IPS-NIHi7 (cell line): ENCODE results near the gene ATP5F1C.
"Not testable (repeated sequence)": the region's sequence is repeated elsewhere in the genome, so short reads cannot be mapped to it uniquely, and the experiment has no call there.

Experiments
- DNase-seq: peaks from one replicate; pipeline ENCODE4 v3.0.0; 2012; ENCODE audit warnings: mixed read lengths; ENCODE audit errors: extremely low spot score

The ATP5F1C gene

DNA sequence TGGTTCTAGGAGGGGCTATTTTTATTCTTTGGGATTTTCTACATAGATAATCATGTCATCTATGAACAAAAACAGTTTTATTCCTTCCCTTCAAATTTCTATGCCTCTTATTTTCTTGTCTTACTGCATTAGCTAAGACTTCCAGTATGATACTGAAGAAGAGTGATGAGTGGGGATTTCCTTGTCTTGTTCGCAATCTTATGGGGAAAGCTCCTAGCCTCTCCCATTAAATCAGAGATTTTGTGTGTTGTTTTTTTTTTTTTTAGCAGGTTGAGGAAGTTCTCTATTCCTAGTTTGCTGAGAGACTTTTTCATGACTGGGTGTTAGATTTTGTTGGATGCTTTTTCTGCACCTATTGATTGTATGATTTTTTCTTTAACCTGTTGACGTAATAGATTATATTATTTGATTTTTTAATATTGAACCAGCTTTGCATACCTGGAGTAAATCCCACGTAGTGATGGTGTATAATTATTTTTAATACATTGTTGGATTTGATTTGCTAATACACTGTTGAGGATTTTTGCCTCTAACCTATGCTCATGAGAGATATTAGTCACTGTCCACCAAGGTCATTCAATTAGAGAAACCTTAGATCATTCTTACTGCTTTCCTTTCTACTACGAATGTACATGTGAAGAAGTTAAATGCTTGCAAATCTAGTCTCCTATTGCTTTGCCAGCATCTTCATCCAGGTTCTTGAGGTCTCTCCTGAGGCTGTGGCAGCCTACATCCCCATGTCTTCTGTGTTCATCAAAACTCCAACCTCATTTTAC is 6.5 kb downstream of the ATP5F1C start:
- DNase-seq, result no peak

DNA sequence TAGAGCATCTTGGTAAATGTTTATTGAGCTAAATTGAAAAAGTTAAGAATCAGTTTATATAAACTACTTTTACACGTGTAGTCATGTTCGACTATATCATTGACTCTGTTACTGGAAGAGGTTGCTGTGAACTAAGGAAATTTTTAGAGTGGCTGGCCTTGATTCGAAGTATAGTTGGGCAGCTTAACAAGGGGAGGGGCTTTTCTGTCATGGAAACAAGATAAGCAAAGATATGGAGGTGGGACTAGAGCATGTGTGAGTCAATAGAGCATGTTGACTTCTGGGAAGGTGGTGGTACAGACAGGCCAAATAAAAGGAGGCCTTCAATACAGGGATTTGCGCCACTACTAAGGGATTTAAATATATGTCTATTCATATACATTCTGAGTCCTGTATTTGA is 7.6 kb downstream of the ATP5F1C start:
- no peak for DNase-seq

DNA sequence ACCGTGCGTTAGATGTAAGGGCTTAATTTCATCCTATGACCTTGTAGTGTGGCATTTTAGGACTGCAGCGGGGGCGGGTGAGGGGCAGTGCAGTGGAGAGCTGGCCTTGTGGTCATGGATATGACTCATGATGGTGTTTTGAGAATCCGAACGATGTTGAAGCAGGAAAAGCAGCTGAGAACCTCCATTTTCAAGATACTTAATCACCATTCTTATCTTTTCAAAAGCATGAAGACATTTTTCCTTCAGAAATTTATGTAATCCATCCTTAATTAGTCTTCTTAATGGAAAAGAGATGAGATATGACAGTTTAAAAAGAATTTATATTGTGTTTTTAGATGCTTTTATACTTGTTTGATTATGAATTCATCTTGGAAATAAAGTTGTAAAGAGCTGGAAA is 9.6 kb downstream of the ATP5F1C start:
- DNase-seq, result no peak

DNA sequence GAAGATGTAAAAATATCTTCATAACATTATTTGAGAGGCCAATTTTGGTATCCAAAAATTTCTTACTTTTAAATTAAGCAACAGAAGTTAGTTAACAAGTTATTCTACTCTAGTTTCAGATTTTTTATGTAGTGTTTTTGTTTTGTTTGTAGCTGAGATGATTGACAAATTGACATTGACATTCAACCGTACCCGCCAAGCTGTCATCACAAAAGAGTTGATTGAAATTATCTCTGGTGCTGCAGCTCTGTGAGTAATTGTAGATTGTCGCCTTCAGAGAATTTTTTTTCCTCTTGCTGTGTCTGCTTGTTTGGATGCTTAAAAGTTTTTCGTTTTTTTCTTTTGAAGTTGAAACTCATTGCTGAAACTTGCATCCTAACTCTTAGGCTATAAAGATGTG is 14.6 kb downstream of the ATP5F1C start:
- no peak for DNase-seq

DNA sequence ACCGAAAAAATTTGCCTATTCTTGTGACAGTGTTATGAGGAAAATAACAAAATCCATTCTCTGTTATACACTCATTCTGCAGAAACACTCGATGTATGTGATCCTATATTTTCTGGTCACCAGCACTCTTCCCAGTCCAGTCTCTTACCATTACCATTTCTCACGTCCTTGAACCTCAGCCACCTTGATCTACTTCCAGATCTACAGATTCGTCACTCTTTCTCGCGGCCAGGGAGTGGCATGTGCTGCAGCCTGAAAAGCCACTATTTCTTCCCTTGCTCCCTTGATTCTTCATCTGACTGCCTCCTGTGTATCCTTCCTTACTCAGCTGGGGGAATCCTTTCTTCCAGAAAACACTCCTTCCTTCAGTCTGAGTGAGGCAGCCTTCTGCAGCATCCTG is 16.2 kb downstream of the ATP5F1C start:
- no peak for DNase-seq

DNA sequence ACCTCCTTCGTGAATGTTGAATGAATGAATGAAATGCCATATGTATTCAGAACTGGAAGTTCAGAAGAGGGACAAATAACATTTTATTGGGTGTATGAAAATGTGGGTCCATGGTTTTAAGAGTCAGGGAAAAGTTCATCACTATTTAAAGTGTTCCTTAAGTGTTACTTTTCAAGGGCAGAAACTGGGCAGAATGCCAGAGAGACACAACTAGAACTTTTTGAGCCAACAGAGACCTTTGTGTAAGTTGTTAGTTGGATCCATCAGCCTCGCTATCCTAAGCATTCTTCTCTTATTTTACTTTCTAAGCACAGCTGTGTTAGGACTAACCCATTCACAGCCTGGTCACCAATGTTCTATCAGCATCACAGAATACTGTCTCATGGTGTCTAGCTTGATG is 16.8 kb downstream of the ATP5F1C start:
- no peak for DNase-seq

DNA sequence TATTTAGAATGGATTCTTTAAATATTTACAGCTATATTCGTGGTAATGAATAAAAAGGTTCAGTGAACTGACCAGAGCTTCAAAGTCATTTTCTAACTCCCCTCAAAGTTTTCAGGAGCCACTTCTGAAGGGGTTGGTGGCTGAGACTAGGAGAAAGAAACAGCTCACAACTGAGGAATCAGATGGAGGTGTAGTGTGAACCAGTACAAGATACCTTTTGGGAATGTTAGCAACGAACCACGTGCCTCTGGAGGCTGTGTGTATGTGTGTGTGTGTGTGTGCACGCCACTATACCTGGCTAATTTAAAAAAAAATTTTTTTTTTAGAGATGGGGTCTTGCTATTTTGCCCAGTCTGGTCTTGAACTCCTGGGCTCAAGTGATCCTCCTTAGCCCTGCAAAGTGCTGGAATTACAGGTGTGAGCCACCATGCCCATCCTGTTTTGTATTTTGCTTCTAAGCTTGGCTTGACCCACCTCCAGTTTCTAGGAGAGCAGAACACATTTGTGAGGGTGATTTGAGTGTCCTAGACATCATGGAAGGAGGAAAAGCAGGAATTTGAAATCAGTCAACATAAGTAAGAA is 20.8 kb downstream of the ATP5F1C start:
- DNase-seq, result no peak

DNA sequence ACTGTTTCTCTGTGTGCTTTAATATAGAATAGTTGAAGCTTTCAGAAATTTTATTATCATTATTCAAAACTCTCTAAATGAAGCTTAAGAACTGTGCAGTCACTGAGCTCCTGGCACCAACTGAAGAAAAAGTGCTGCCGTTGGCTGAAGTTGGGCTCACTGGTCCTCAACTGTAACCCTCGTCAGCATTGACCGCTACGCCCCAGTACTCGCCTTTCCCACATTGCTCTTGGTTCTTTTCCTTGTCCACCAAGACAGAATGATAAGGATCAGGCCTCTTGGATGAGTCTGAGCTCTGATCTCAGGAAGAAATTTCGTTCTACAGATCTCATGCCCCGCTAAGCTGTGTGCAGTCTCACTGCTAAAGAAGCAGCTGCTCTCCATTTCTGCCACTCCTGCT is 22.5 kb downstream of the ATP5F1C start:
- no peak for DNase-seq

DNA sequence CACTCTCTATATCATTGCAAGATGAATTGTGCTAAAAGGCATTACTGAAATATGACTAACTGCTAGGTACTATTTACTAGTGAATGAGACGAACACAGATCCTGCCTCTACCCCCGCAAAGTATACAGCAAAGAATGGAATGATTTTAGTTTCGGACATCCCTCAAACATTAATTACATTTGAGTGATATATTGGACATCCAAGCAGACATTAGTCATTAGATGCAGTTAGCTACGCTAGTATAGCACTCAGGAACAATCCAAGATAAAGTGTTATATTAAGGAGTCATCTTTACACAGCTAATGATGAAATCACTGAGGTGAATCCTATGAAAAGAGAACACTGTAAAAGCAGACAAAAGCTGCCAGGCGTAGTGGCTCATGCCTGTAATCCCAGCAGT is 23.0 kb downstream of the ATP5F1C start:
- DNase-seq, result no peak

DNA sequence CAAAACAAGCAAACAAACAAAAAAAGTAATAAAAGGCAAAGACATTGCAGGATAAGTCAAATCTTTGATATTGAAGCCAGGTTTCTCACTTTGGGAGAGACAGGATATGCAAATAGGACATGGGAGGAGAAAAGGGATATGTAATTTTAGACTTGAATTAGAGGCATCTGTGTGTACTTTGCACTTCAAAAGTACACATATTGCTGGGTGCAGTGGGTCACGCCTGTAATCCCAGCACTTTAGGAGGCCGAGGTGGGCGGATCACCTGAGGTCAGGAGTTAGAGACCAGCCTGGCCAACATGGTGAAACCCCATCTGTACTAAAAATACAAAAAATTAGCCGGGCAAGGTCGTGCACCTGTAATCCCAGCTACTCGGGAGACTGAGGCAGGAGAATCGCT is 23.8 kb downstream of the ATP5F1C start:
- DNase-seq, result not testable (repeated sequence)

DNA sequence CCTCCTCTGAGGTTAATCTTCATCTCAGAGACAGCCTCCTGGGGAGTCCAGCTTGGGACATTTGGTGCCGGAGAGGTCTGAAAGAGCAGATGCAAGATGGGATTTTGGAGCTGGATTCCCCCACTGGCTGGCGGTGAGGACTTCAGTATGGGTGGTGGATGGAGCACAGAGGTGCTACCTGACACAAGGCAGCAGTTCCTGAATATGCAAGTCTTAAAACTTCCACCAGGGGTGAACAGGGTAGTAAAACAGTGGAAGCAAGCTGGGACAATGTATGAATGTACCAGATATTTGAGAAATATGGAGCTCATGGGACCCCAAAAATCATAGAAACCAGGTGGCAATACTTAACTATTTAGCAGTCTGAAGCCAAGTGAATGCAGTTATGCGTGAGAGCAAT is 25.5 kb downstream of the ATP5F1C start:
- no peak for DNase-seq

DNA sequence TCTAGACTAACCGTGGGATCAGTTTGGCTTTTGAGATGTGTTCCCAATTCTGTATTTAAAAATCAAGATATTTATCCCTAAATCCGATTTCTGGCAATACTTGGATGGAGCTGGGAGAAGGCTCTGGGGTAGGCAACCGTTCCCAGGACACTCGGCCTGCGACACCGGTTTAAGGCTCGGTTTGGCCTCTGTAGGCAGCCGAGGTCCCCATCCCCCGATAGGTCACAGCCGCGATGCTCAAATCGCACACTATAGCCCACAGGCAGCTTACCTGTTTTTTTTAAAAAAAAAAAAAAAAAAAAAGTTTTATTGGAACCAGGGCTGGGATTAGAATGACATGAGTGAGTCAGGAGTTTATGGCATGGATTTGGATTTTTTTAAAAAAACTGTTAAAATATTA is 29.6 kb downstream of the ATP5F1C start:
- DNase-seq, result peak; percentile 46

DNA sequence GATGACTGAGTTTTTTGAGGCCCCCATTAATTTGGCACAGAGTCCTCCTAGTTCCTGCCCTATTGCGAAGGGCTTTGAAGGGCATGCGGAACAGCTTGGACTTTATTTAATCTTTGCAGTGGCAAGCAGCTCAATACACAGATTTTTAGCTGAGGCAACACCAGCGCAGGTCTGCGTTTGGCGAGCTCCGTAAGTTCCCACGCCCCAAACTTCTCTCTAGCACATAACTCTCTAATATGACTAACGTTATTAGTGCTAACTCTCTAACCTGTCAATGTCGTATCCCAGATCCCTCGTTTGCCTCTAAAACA is 30.0 kb downstream of the ATP5F1C start:
- no peak for DNase-seq

DNA sequence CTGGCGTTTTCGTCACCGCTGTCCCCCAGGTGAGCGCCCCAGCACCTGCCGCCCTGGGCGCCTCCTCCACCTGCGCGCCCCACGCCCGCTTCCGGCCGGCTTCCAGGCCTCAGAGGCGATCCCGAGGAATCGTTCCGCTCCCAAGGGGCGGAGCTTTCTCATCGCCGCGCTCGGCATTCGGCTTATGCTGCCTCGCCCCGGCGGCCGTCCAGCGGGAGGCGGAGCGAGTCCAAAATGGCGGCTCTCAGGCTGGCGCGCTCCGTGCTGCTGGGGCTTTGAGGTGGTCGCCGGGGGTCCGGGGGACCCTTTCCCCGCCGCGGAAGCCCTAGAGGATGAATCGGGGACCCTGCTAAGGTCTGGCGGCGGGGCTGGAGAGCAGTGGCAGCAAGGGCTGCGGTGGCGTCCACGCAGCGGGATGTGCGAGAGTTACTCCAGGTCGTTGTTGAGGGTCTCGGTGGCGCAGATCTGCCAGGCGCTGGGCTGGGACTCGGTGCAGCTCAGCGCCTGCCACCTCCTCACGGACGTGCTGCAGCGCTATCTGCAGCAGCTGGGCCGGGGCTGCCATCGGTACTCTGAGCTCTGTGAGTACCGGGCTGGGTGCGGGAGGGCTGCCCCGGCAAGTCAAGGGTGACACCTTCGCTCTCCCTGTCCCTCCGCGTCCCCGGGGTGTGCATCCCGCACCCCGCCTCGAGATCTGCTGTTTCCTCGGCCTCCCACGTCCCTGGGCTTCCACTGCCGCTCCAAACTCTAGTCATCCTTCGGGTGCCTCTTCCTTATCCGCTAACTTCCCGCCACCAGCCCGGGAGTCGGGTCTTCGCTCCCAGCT is 30.5 kb downstream of the ATP5F1C start, which contains the start of gene TAF3:
Gene TAF3 (plus strand): TSS at position 211 of the 826 bp plus-strand sequence. CDS start 205 bp downstream, at position 416.
- DNase-seq, result peak; percentile 95

DNA sequence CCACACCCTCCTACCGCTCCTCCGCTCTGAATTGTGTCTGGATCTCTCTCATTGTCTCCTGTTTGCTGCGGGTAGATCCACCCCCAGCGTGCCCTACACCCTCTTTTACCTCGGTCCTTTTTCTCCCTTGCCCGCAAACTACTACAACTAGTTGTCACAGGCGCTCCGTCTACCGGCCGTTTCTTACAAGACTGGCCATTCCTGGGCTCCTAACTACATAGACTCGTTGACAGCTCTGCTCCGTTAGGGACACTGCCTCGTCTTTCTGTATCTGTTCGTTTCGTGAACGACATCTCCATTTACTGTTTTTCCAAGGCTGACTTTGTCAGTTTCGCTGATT is 31.1 kb downstream of the ATP5F1C start:
- DNase-seq, result peak; percentile 41

DNA sequence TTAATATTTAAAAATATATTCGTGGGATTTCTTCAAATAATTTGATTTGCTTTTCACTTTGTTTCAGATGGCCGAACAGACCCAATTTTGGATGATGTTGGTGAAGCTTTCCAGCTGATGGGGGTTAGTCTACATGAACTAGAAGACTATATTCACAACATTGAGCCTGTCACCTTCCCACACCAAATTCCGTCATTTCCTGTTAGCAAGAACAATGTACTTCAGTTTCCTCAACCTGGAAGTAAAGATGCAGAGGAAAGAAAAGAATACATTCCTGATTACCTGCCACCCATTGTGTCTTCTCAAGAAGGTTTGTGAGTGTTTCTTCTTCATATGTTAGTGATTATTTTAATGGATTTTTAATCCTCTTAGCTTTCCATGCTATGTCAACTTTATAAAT is 36.3 kb downstream of the ATP5F1C start:
- no peak for DNase-seq

DNA sequence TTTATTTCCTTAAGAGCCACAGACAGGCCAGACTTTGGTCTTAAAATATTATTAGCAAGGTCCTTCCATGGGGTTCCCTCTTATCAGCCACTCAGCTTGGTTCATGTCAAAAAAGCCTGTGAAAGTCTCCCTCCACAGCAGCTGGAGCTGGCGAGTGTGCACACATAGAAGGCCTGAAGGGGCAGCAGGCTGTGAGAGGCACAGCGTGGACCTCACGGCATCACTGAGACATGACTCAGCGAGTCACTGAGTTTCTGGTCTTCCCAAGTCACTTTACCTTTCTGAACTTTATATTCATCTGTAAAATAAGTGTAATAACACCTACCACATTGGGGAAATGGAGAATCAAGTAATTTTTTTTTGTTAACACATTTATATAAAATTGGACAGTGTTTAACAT is 39.0 kb downstream of the ATP5F1C start:
- DNase-seq, result peak; percentile 28

DNA sequence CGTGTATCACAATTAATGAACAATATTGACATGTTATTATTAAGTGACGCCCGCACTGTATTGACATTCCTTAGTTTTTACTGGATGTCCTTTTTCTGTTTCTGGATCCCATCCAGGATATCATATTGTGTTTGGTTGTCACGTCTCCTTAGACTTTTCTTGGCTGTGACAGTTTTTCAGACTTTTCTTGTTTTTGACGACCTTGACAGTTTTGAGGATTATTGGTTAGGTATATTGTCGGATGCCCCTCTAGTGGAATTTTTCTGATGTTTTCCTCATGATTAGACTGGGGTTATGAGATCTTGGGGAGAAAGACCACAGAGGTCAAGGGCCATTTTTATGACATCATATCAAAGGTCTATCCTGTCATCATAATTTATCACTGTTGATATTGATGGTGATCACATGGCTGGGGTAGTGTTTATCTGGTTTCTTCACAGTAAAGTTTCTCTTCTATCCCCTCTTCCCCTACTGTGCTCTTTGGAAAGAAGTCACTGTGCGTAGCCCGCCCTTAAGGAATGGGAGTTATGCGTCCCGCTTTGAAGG is 41.4 kb downstream of the ATP5F1C start:
- no peak for DNase-seq

DNA sequence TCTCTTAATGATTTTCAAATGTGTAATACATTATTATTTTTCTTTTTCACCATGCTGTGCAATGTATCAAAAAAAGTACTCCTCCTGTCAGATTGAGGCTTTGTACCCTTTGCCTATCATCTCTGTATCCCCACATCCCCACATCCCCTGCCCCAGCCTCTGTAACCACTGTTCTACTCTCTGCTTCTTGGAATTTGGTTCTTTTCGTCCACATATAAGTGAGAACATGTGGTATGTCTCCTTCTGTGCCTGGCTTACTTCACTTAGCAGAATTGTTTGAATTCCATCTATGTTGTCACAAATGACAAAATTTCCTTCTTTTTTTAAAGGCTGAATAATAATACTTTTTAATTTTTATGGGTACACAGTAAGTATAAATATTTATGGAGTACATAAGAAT is 44.1 kb downstream of the ATP5F1C start:
- DNase-seq, result no peak

DNA sequence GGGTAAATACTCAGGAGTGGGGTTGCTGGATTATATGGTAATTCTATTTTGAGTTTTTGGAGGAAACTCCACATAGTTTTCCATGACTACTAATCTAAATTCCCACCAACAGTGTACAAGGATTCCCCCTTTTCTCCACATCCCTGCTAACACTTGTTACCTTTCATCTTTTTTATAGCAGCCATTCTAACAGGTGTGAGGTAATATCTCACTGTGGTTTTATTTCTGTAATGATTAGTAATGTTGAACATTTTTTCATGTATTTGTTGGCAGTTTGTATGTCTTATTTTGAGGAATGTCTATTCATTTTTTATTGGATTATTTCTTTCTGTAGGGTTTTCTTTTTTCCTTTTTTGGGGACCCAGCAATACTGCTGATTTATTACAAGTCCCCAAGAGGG is 45.2 kb downstream of the ATP5F1C start:
- DNase-seq, result no peak

DNA sequence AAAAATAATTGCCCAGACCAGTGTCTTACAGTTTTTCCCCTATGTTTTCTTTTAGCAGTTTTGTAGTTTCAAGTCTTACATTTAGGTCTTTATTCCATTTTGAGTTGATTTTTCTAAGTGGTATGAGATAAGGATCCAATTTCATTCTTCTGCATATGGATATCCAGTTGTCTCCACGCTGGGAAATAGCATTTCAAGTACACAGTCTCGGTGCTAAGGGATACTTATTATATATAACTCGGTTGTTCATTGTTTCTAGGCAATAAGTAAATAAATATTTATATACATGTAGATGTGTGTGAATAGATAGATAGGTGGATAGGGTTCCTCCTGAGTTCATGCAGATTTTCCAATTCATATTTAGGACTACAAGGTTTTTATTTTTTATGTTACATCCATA is 46.3 kb downstream of the ATP5F1C start:
- no peak for DNase-seq

DNA sequence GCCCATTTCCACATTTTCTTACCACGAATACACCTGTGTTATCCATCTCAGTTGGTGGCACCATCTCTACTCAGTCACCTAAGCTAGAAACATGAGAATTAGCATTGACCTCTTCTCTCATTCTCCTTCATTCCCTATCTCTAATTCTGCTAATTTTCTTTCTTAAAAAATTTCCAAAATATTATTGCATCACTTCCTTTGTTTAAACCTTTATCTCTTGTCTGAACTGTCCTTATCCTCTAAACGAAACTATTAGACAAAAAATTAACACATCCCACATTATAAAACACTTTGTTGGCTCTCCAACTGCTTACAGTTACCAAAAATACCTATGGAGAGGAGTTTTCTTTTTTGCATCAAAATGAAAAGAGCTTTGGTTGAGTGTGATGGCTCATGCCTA is 48.6 kb downstream of the ATP5F1C start:
- DNase-seq, result no peak

DNA sequence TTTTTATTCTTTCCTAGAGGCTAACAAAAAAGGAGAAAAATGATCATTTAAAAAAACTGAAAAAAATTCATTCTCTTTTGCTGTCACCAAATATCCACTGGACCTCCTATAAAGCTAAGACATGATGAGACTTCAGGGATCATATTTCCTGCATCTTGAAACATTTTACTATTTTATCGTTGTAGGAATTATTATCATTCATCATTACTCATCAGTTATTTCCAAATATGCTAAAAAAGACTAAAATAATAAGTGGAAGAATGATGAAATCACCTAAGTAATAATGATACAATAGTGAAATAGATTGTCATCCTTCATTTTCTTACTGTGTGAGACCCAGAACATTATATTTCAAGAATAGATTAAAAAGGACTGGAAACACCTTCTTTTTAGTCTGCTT is 58.6 kb downstream of the ATP5F1C start:
- DNase-seq, result no peak
